Smooth muscle cell (in vitro differentiated cells): ENCODE data around the gene SLC17A7. TPM values are rescaled to one million over a fixed set of nuclear protein-coding genes. Genes with fewer than 3 reads are reported as not detected.

Source experiments
- DNase-seq: peaks from one replicate; lab custom pipeline; 2025; ENCODE audit not compliant: unreplicated experiment; lab: John Stamatoyannopoulos, UW
- H2AFZ ChIP-seq: fragments of 200-600 bp; sonication (generic); 2 replicates; pipeline ENCODE4 v1.6.0; 2016; ENCODE audit warnings: antibody characterized with exemption, low read depth, mild to moderate bottlenecking
- H3F3A ChIP-seq: fragments of 200-600 bp; sonication (generic); 2 replicates; pipeline ENCODE4 v1.6.0; 2017; ENCODE audit warnings: antibody characterized with exemption, low read depth
- H3K27ac ChIP-seq: fragments of 200-600 bp; sonication (generic); 2 replicates; pipeline ENCODE4 v1.5.1; 2016; ENCODE audit warnings: low read depth, mild to moderate bottlenecking
- H3K27me3 ChIP-seq: fragments of 200-600 bp; sonication (generic); 2 replicates; pipeline ENCODE4 v1.6.1; 2016; ENCODE audit warnings: low read depth, mild to moderate bottlenecking
- H3K36me3 ChIP-seq: fragments of 200-600 bp; sonication (generic); 2 replicates; pipeline ENCODE4 v1.5.1; 2016; ENCODE audit warnings: low read depth
- H3K4me1 ChIP-seq: fragments of 200-600 bp; sonication (generic); 2 replicates; pipeline ENCODE4 v1.5.1; 2016; ENCODE audit warnings: low read depth
- H3K4me2 ChIP-seq: fragments of 200-600 bp; sonication (generic); 2 replicates; pipeline ENCODE4 v1.6.0; 2016; ENCODE audit warnings: mild to moderate bottlenecking
- H3K4me3 ChIP-seq: fragments of 200-600 bp; sonication (generic); 2 replicates; pipeline ENCODE4 v1.5.1; 2016; ENCODE audit warnings: mild to moderate bottlenecking
- H3K79me2 ChIP-seq: fragments of 200-600 bp; sonication (generic); 2 replicates; pipeline ENCODE4 v1.6.0; 2016; ENCODE audit warnings: low read depth, mild to moderate bottlenecking
- H3K9ac ChIP-seq: fragments of 200-600 bp; sonication (generic); 2 replicates; pipeline ENCODE4 v1.6.0; 2016; ENCODE audit warnings: low read depth
- H3K9me3 ChIP-seq: fragments of 200-600 bp; sonication (generic); replicated peaks from 2 replicates; pipeline ENCODE4 v1.5.1; 2016; ENCODE audit warnings: low read depth
- H4K20me1 ChIP-seq: fragments of 200-600 bp; sonication (generic); 2 replicates; pipeline ENCODE4 v1.6.0; 2016; ENCODE audit warnings: low read depth
- CTCF ChIP-seq: fragments of 200-600 bp; sonication (generic); IDR thresholded peaks from 2 replicates; pipeline ENCODE4 v1.5.1; 2017; ENCODE audit warnings: borderline replicate concordance, mild to moderate bottlenecking, antibody characterized with exemption; ENCODE audit not compliant: insufficient read depth, poor library complexity, severe bottlenecking
- WGBS: methylation state at CpG from one replicate; pipeline ENCODE4 v1.1.7; 2016; ENCODE audit warnings: low lambda C conversion rate; 5-methylcytosine and 5-hydroxymethylcytosine counted together
- polyA plus RNA-seq: library from polyadenylated mRNA; unstranded; fragments of >200 nt; fragmentation: Nextera tagmentation; extraction: Ambion mirVana; gene quantifications from 2 replicates; pipeline ENCODE4 v1.2.1, GENCODE V29; 2016
- total RNA-seq: library from RNA; depleted of rRNA; stranded (reverse); fragments of >200 nt; gene quantifications from 2 replicates; pipeline ENCODE4 v1.2.3, GENCODE V29; 2014

Gene SLC17A7
- total and polyA plus RNA-seq, 2 experiments from 2014 or later = 0.04 TPM; not detected in 1

GRCh38 chr19:49443366-49444099 is 2.2 kb upstream of the SLC17A7 start:
- H3K4me1 ChIP-seq = peaks cover 6% of the 10 kb centered on the region
- peak overlapping the region; percentile 45 for H3K27ac ChIP-seq
- no peaks in the 10 kb centered on the region for H3K9me3 ChIP-seq
- peak; percentile 53 for TF ChIP-seq CTCF
- H3K27me3 ChIP-seq = peaks cover 40% of the 10 kb centered on the region
- peaks cover 8% of the 10 kb centered on the region for H3F3A ChIP-seq
- H3K36me3 ChIP-seq = no peaks in the 10 kb centered on the region
- 1% methylated on average over 46 of the region's 47 CpGs for WGBS
- no peak overlapping the region for H3K9ac ChIP-seq
- peak; percentile 95 for DNase-seq
- H2AFZ ChIP-seq = peak overlapping the region; percentile 96
- H3K4me2 ChIP-seq = peak overlapping the region; percentile 96
- H4K20me1 ChIP-seq = no peaks in the 10 kb centered on the region
- H3K79me2 ChIP-seq = no peaks in the 10 kb centered on the region
- H3K4me3 ChIP-seq = peak overlapping the region; percentile 76

GRCh38 chr19:49442771-49443365 is 1.5 kb upstream of the SLC17A7 start:
- Histone ChIP-seq H2AFZ (peak overlapping the region; percentile 96), H3K4me3 (peak overlapping the region; percentile 76), H3K4me1 (peaks cover 6% of the 10 kb centered on the region), H3K79me2 (no peaks in the 10 kb centered on the region), H3F3A (peaks cover 8% of the 10 kb centered on the region), H3K27me3 (peaks cover 46% of the 10 kb centered on the region), H3K36me3 (no peaks in the 10 kb centered on the region), H3K9me3 (no peaks in the 10 kb centered on the region), H3K9ac (no peak overlapping the region), H3K4me2 (peak overlapping the region; percentile 96), H4K20me1 (no peaks in the 10 kb centered on the region), H3K27ac (peak overlapping the region; percentile 45)
- TF ChIP-seq CTCF = no peak
- under 1% methylated on average over 26 of the region's 43 CpGs for WGBS
- peak; percentile 90 for DNase-seq

- no peak for DNase-seq
- Histone ChIP-seq H3K4me3 (peak overlapping the region; percentile 76), H2AFZ (no peak overlapping the region), H3K36me3 (no peaks in the 10 kb centered on the region), H3K4me2 (peak overlapping the region; percentile 96), H3K27me3 (peaks cover 51% of the 10 kb centered on the region), H3F3A (peaks cover 8% of the 10 kb centered on the region), H3K79me2 (no peaks in the 10 kb centered on the region), H3K4me1 (peaks cover 6% of the 10 kb centered on the region), H3K27ac (no peak overlapping the region), H3K9ac (no peak overlapping the region), H3K9me3 (no peaks in the 10 kb centered on the region), H4K20me1 (no peaks in the 10 kb centered on the region)
- no peak for TF ChIP-seq CTCF
- 11% methylated on average over 7 of the region's 11 CpGs for WGBS
These were observed 1.0 kb upstream of the SLC17A7 start for GRCh38 chr19:49442354-49442753.
